ENCODE measurements around the gene PPM1J.

- TF ChIP-seq, protein P1, sequence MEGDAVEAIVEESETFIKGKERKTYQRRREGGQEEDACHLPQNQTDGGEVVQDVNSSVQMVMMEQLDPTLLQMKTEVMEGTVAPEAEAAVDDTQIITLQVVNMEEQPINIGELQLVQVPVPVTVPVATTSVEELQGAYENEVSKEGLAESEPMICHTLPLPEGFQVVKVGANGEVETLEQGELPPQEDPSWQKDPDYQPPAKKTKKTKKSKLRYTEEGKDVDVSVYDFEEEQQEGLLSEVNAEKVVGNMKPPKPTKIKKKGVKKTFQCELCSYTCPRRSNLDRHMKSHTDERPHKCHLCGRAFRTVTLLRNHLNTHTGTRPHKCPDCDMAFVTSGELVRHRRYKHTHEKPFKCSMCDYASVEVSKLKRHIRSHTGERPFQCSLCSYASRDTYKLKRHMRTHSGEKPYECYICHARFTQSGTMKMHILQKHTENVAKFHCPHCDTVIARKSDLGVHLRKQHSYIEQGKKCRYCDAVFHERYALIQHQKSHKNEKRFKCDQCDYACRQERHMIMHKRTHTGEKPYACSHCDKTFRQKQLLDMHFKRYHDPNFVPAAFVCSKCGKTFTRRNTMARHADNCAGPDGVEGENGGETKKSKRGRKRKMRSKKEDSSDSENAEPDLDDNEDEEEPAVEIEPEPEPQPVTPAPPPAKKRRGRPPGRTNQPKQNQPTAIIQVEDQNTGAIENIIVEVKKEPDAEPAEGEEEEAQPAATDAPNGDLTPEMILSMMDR (conservative IDR thresholded peaks at IDR 0.05 in 1 of 2, IDR thresholded peaks at IDR 0.05 in 1 of 2; ENCODE audit: low read depth in 1 of 2, low read length in 2 of 2): no peak
- TF ChIP-seq EZH2 (IDR thresholded peaks at IDR 0.05; ENCODE audit: low read length, missing control alignments): no peak
Measured at GRCh38 chr1:112723511-112723839, 8.3 kb upstream of the PPM1J start.

Data from fibroblast of lung (primary cell).